GM21717 (cell line): Measurements from ENCODE around the gene GKN2.
"Not testable (repeated sequence)": the region's sequence is repeated elsewhere in the genome, so short reads cannot be mapped to it uniquely, and the experiment has no call there.

Experiments
- ATAC-seq: cut with Tn5 transposase; IDR thresholded peaks from one replicate; pipeline ENCODE4 v1.9.1; 2021; ENCODE audit warnings: mild to moderate bottlenecking, moderate library complexity; ENCODE audit not compliant: unreplicated experiment

Gene GKN2

DNA sequence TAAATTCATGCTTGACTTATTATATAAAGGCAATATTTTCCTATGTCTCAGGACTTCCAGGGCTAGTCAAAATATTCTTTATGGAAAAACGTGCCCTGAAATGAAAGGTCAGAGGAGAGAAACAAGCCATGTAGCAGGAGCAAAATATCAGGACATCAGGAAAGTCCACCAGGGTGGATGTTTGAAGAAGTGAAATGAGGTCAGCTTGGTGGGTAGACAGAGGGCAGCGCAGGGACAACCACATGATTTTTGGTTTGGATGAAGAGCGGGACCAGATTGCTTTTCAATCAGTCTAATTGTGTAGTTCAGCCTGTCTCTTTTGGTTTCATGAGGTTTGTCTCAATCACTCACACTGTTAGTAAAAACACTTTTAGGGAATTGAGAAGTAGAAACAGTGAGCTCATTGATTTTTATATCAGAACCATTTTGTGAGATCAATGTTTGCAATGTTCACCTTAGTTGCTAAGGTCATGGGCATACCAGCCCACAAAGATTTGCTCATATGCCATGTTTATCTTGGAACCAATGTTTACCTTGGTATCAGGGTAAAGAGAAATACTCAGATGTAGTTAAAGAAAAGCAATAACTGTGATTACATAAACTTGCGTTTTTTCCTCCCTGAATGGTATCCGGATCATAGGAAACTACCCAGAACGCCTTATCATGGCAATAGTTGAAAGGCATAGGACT, 32.1 kb downstream of the GKN2 start:
- no peak for ATAC-seq

DNA sequence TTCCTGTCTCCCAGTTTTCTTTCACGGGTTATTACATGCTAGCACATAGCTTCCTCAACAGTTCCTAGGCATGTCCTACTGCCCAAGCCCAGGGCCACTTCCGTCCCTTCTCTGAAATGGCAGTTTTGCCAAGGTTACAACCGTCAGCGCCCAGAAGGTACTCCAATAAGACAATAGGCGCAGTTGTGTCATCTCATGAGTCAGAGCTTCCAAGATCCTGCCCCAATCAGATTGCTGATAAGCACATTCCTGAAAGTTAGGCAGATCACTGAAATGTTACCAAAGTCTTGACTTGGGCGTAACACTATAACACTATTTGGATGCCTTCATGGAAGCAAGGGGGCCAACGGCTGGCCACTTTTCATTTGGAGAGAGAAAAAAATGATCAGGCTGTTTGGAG, 34.2 kb downstream of the GKN2 start:
- ATAC-seq: no peak

- ATAC-seq: no peak
Measured at GRCh38 chr2:68917034-68917718, 35.5 kb downstream of the GKN2 start.

DNA sequence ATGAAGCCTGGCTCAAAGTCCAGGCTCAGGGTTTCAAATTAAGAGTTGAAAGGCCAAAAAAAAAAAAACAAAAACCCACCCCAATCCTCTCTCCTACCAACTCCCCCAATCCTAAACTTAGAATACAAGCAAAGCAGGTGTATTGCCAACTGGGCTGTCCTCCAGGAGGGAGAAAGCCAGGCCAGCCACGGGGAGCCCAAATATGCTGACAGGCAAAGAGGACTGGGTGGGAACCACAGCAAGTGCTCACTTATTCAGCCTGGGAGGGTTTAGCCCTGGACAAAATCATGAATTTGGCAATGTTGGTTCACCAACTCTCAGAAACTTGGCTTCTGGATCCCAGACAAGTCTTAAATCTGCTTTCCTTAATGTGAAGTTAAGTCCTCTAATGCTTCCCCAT, 36.5 kb downstream of the GKN2 start:
- ATAC-seq: no peak

- no peak for ATAC-seq
Measured at GRCh38 chr2:68915393-68915792, 37.3 kb downstream of the GKN2 start.

DNA sequence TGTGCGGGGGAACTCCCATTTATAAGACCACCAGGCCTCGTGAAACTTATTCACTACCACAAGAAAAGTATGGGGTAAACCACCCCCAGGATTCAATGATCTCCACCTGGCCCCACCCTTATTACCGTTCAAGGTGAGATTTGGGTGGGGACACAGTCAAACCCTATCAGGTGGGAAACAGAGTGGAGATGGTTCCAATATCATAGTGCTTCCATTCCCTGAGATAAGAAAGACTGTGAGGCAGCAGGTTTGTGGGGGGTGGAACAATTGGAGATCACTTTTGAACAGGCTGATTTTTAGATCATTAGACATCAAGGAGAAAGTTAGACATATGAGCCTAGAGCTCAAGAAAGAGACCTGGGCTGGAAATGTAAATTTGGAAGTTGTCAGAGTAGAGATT, 39.3 kb downstream of the GKN2 start:
- no peak for ATAC-seq

- ATAC-seq: no peak
Measured at GRCh38 chr2:68912732-68913131, 40.0 kb downstream of the GKN2 start.

- ATAC-seq: no peak
Measured at GRCh38 chr2:68912111-68912510, 40.6 kb downstream of the GKN2 start.

DNA sequence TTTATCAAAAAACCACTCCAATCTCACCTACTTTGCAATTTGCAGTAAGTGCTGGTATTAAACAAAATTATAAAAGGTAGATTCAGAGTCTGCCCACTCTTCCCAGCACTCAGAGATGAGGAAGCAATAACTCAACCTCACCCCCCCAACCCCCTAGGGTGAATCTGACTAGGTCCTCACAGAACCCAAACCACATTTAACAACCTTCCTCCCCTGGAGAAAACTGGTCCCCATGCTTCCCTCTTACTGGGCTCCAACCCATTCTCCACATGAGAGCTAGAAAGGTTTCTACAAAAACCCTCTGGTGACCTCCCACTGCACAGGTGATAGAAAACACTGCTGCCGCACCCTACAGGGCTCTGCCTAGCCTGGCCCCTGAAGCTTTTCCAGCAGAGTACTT, 41.0 kb downstream of the GKN2 start:
- ATAC-seq: no peak

GRCh38 chr2:68911246-68911645, 41.4 kb downstream of the GKN2 start:
- no peak for ATAC-seq

DNA sequence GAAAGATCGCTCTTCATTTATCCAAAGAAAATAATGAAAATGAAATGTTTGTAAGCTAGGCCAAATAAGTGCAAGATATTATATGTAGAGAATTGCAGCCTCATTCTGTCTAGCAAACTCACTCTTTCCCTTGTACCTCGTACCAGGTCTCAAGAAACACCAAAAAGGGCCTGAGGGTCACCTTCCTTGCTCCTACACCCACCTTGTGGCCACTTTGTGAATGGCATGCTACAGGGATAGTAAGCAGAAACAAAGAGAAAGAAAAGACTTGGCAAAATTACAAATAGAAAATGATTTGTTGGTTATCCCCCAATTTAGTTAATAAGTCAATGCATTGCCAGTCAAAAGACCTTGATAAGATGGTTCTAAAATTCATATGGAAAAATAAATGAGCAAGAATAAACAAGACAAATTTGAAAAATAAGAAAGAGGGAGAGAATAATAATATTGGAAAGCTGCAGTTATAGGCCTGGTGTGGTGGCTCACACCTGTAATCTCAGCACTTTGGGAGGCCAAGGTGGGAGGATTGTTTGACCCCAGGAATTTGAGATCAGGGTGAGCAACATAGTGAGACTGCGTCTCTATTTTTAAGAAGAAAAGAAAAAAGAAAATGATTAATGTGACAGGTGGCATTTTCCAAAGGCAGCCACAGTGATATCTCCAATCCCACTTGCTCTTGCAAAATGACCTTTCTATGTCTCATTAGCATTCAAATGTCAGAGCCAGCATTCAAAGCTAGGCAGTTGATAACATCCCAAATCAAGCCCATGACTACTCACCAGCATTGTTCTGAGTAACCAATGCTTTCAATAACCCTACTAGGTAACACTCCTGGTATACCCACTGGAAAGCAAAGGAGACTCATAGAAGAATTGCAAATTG, 42.7 kb downstream of the GKN2 start:
- ATAC-seq: no peak

GRCh38 chr2:68908392-68908970, 44.2 kb downstream of the GKN2 start:
- peak; percentile 96 for ATAC-seq

DNA sequence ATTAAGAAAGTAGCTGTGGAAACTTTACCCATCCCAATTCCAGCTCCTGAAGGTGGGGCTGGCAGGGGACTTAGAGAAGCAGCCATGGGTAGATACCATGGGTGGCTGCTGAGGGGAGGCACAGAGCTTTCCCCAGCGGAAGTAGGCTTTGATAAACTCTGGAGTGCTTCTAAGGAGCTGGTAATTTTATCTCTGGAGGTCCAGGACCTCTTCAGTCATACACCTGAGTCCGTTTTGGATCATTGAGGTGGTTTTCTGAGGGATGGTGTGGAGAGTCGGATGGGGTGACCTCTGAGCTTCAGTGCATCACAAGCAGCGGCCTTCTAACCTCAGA, 44.8 kb downstream of the GKN2 start:
- no peak for ATAC-seq

DNA sequence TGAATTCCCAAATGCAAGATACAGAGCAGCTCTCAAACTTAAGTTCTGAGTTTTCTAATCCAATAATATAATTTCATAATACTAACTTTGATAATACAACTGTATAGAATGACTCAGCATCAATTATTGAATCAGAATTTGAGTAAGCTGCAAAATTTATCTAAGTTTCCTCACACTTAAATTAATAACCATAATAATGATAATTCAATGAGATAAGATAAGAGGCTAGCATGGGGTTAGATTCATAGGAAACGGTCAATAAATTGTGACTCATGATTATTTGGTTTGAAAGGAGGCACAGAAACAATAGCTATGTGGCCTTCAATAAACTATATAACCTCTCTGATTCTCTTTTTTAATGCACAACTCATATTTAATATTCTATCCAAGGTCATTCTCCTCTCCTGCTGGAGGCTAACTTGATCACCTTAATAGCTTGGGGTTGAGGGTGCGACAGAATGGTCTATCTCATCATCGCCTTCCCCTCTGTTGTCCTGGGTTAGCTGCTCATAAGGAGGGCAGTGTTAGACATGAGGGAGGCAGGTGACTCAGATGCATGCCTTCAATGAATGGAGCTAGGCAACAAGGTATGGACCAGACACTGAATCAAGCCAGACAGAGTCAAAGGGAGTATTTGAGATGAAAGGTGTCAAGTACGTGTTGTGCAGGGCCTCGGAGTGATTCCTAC, 45.3 kb downstream of the GKN2 start:
- no peak for ATAC-seq

- no peak for ATAC-seq
Measured at GRCh38 chr2:68906716-68907115, 46.0 kb downstream of the GKN2 start.

DNA sequence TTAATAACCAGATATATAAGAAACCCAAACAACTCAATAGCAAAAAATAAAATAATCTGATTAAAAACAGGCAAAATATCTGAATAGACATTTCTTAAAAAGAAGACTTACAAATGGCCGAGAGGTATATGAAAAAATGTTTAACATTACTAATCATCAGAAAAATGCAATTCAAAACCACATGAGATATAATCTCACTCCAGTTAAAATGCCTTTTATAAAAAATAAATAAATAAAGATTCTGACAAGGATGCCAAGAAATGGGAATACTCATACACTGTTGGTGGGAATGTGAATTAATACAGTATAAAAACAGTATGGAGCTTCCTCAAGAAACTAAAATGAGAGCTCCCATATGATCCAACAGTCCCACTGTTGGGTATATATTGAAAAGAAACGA, 47.6 kb downstream of the GKN2 start:
- no peak for ATAC-seq

DNA sequence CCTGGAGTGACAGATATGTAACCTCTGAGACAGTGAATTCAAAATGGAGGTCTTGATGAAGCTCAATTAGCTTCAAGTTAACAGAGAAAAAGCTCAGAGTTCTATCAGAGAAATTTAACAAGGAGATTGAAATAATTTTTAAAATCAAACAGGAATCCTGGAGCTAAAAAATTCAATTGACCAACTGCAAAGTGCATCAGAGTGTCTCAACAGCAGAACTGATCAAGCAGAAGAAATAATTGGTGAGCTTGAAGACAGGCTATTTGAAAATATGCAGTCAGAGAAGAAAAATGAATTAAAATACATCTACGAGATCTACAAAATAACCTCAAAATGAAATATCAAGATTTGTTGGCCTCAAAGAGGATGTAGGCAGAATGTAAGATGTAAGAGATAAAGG, 51.1 kb downstream of the GKN2 start:
- ATAC-seq: no peak

DNA sequence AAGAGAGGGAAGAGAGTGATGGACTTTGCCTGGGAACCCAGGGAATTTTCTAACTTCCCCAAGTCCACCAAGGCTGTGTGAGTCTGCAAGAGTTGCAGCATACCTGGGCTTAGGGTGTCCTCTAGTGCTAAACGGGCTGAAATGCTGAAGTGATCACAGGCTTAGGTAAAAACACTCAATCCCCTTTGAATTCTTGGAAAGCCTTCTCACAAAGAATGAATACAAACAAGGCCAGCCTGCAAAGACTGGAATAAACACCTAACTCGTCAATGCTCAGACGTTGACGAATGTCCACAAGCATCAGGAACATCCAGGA, 51.5 kb downstream of the GKN2 start:
- no peak for ATAC-seq

GRCh38 chr2:68900496-68901198, 52.0 kb downstream of the GKN2 start:
- ATAC-seq: no peak

DNA sequence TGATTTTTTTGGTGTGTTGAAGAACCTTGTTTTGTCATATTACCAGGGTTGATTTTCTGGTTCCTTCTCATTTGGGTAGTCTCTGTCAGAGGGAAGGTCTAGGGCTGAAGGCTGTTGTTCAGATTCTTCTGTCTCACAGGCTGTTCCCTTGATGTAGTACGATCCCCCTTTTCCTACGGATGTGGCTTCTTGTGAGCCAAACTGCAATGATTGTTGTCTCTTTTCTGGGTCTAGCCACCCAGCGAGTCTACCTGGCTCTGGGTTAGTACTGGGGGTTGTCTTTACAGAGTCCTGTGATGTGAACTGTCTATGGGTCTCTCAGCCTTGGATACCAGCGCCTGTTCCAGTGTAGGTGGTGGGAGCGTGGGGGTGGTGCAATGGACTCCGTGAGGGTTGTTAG, 56.7 kb downstream of the GKN2 start:
- not testable (repeated sequence) for ATAC-seq
